HG03571 (cell line): ENCODE results near the gene AFF2.

Source experiments
- ATAC-seq: cut with Tn5 transposase; IDR thresholded peaks from one replicate; pipeline ENCODE4 v1.9.1; 2021; ENCODE audit not compliant: unreplicated experiment

The AFF2 gene

GRCh38 chrX:148909758-148910157 is 409.3 kb downstream of the AFF2 start:
- ATAC-seq = no peak

- no peak for ATAC-seq
These were observed 413.6 kb downstream of the AFF2 start for GRCh38 chrX:148913971-148914370.

- peak; percentile 81 for ATAC-seq
These were observed 414.4 kb downstream of the AFF2 start for GRCh38 chrX:148914783-148915182.

DNA sequence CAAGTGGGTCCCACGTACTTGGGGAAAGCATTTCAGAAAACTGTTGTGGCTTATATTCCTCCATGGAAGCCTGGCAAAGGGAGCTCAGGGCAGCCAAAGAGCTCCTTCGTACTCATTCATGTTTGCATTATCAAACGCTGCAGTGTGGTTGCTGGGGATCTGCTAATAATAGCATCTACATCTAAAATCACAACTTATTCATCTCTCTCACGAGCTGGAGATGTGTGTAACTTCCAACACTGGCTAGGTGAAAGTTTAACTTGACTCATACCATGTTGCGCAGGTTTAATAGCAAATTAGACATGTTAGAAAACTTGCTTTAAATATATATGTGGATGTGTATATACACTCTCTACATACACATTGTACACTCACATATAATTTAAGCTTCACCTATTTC is 415.1 kb downstream of the AFF2 start:
- ATAC-seq = peak; percentile 44

DNA sequence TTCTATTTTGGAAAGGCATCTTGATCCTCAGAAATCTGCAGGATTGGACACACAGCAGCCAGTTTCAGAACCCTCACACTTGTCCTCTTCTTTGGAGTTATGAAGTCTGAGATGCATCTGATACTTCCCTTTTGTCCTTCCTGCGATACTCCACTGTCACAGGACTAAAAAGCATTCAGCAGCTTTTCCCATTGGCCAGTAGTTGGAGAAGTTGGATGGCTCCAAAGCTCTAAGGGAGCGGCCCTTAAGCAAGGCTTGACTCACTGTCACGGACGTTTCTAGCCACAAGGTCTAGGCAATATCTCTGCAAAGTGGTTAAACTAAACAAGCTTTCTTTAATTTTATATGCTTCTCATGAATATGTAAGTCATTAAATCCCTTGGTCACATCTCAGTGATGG is 417.0 kb downstream of the AFF2 start:
- no peak for ATAC-seq

- no peak for ATAC-seq
These were observed 423.2 kb downstream of the AFF2 start for GRCh38 chrX:148923631-148924030.

- ATAC-seq = no peak
These were observed 426.0 kb downstream of the AFF2 start for GRCh38 chrX:148926371-148926770.

- no peak for ATAC-seq
These were observed 428.4 kb downstream of the AFF2 start for GRCh38 chrX:148928811-148929210.

DNA sequence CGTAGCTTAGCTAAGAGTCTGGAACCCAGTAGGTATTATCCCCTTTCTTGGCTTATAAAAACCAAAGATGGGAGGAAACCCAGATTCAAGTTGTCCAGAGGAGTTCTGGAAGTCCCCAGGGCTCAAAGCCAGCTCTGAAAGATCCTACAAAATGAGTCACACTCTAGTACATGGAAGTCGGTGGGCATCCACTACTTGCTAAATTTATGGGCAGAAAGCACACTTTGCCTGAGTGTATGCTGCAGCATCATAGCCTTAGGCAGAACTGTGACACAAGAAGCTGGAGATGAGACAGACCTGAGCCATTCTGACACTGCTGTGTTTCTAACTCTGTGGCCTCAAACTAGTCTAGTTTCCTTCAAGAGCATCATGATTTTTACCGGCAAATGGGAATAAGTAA is 429.3 kb downstream of the AFF2 start:
- no peak for ATAC-seq

DNA sequence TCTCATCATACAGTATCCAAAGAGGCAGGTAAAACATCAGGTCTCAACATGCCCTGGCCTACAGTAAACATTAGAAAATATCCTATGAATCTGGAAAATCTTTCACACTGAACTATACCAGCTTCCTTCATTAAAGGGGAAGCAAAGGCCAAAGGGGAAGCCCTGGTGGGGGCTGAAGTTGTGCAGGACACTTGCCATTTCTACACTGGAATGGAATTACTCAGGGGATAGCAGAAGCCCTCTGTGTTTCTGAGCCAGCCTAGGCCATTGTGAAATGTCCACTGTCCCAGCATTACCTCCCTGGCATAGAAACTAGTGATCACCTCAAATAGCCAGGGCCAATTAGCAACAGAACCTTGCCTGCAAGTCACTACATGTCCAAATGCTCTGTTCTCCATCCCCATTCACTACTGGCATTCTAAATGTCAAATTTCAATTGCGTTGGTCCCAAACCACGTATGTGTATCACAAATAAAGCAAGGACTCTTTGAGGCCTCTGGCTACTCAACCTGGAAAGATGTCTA is 429.9 kb downstream of the AFF2 start:
- ATAC-seq = no peak

DNA sequence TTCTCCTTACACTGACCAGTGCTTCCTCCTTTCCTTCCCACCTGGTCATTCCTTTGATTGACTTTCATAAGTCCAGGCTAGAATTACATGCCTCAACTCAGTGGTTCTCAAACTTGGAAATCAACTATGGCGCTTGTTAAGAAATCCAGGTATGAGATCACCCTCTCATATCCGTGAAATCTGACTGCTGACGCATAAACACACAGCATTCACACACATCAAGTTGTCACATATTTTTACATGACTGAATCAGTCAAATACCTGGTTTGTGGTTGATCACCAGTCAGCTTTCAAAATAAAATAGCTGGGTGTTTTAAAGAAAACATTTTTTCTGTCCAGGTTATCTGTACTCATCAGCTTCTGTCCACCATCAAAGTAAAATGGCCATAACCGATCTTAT is 433.5 kb downstream of the AFF2 start:
- no peak for ATAC-seq

- ATAC-seq = no peak
These were observed 437.9 kb downstream of the AFF2 start for GRCh38 chrX:148938348-148938747.

DNA sequence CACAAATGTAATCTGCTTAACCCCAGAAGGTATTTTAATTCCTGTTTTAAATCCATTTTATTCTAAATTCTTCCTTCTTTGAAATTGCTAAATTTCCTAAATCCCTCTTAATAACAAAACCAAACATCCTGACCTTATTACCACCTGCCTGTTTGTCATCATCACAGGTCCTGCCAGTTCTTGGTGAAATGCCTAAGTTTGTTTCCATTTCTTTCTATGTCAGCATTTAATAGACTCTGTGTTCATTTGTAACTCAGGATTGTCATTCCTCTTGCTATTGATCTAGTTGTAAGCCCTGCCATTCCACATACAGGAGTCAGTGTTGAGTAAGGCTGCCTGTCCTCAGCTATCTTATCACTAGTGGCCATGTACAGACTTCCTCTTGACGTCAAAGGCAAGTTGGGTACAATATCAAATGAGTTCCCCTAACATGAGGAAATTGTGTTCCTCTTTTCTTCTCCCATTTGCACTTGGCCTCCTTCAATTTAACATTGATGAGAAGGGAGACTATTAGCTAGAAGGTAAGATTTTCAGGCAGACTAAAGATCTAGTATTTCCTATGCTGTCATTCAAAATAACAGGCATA is 440.1 kb downstream of the AFF2 start:
- no peak for ATAC-seq

GRCh38 chrX:148942754-148943153 is 442.3 kb downstream of the AFF2 start:
- no peak for ATAC-seq

DNA sequence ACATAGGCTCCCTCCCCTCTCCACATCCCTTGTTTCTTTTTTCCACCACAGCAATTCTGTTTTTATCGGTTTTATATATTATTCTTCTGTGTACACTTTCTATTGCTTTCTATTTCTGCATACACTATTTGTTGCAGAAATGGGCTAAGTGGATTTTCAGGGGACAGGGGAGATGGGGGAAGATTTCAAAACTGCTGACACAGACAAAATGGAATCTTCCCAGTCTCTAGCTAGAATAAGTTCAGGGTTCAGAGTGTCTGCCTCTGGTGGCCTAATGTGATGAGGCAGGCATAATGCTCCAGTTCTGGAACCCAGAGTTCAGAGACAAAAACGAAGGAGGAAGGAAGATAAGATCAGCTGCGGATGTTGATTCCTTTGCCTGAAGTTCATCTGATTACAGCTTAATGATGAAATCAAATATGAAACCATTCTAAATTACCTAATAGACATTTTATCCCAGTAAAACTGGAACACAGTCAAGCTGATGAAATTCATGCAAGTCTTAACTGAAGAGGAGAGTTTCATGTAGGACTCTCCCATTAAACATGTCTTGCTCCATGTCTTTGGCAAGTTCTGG is 447.1 kb downstream of the AFF2 start:
- no peak for ATAC-seq

- ATAC-seq = no peak
These were observed 455.9 kb downstream of the AFF2 start for GRCh38 chrX:148956352-148956751.

GRCh38 chrX:148958901-148959300 is 458.5 kb downstream of the AFF2 start:
- no peak for ATAC-seq

- ATAC-seq = no peak
These were observed 459.6 kb downstream of the AFF2 start for GRCh38 chrX:148960060-148960459.

GRCh38 chrX:148961985-148962384 is 461.6 kb downstream of the AFF2 start:
- ATAC-seq = no peak

DNA sequence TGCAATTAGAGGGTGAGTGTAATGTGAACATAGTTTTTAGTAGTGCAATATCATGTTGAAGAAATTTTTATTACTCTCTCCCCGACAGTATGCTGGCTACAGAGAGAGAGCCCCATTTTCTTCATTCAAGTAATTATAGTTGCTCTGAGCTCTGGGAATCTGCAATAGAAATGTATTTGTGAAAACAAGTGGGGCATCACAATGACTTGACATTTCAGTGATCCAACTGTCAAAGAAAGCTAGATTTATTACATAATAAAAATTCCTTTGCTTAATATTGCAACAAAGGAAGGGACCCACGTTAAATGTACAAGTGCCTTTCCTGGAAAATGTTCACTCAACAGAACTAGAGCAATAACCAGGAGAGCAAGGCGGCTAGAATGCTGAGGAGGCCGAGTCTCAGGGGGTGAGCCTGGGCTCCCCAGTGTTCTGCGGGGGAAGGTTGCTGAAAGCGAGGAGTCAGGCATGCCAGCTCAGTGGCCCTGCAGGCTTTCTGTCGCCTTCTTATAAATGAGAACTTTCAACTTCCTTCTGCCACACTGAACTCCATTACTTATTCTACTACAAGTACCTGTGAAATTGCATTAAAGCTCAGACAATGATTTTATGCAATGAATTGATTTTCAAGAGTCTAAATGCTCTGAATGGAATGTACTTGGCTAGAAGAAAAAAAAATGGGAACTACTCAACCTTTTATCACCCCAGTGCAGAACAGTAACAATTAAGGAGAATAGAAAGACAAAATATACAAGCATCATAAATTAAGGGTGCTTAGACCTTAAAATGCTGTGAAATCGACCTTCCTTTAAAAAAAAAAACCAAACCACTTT is 476.4 kb downstream of the AFF2 start:
- no peak for ATAC-seq

- no peak for ATAC-seq
These were observed 479.4 kb downstream of the AFF2 start for GRCh38 chrX:148979786-148980185.

DNA sequence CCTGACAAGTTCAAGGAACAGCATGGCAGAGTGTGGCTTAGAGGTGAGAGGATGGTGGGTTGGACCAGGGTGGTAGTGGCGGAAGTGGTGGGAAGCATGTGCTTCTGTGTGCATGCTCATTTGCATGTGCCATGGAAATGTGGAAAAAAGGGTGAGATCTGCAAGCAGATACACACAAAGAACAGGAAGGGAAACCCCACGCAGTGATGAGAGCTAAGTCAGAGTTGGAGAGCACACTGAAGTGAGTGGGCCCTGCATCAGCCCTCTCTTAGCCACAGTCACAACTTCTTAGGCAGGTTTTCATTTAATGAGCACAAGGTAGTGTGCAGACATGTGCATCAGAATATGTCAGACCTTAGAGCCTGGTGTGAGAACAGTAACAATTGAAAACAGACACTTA is 483.8 kb downstream of the AFF2 start:
- no peak for ATAC-seq
